HG02870 (cell line): ENCODE measurements around the gene NXF1.
"Not testable (repeated sequence)": the region's sequence is repeated elsewhere in the genome, so short reads cannot be mapped to it uniquely, and the experiment has no call there.

Experiments used
- ATAC-seq: cut with Tn5 transposase; IDR thresholded peaks from one replicate; pipeline ENCODE4 v1.9.1; 2021; ENCODE audit warnings: mild to moderate bottlenecking, moderate library complexity; ENCODE audit not compliant: unreplicated experiment

Gene NXF1

DNA sequence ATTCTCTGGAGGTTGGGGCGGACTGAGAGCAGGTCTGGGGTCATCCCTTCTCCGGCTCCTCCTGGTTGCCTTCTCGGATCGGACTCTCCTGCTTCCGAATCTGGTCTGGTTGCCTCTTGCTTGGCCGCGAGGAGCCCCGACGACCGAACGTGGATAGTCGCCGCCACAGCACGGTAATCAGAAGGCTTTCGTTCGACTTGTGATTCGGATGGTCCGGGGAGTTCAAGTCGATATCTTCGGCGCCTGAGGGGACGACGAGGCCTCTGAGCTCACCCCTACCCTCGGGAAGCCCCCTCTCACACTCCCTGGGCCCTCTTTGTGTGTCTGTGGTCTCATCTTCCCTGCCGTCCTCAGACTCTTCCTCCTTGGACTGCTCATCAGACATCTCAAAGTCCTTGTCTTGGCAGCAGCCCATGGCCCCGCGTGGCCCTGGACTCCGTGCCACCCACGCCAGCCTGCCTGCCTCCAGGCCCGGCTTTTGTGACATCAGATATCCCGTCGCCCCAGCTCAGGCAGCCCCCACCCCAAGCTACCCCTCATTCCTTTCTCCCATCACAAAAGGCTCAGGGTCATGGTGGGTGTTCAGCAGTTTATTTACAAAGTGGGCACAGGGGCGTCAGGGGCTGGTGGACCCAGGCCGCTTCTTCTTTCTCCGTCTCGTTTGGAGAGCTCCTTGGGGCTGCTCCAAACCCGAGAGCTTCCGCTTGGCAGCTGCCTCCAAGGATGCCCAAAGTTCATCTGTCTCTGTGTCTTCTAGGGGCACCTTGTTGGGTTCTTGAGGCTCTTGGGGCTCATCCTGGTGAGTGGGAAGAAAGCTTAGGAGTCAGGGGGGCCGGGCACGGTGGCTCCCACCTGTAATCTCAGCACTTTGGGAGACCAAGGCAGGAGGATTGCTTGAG lies 27.3 kb upstream of the NXF1 start, which contains the start of gene TEX54:
TEX54 (minus strand) TSS at position 506 of the 899 bp plus-strand sequence.
- ATAC-seq: no peak

DNA sequence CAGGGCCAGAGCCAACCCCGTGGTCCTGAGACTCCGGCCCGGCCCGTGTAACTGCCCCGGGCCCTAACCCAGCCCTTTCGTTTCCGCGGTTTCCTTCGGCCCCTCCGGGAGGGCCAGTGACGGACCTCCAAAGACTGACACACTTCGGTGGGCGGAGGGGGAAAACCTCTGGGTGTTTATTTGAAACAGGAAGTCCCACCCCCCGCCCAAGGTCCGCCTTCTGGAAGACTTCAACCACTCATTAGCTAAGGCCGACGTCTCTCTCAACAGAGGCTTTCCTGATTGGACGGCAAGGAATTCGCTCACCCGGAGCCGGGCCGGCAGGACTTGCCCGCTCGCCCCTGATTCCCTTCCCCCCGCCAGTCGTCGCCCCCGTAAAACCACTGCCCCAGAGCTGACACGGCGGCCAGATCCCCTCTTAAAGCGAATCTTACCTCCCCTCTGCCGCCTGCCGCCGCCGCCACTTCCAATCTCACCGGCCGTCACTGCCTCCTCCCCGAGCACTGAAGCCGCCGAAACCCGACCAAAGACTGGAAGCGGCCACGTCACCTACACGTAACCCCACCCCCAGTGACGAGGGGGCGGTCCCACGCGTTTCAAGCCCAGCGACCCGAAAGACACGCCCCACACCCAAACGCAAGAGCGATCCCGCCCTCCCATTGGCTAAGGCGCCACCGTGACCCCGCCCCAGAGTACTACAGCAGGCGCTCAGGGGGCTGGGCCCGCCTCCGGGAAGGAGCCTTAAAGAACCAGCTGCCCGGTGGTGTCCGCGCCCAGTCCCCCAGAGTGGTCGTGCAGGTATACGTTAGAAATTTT lies 26.5 kb upstream of the NXF1 start, which contains the start of gene STX5:
STX5 (minus strand) TSS at position 532 of the 816 bp plus-strand sequence. CDS start 808 bp downstream, outside the sequence.
- ATAC-seq: peak; percentile 74

- ATAC-seq: no peak
Observed at GRCh38 chr11:62830904-62831519, 25.8 kb upstream of the NXF1 start.

- ATAC-seq: not testable (repeated sequence)
Observed at GRCh38 chr11:62828130-62828529, 22.9 kb upstream of the NXF1 start.

DNA sequence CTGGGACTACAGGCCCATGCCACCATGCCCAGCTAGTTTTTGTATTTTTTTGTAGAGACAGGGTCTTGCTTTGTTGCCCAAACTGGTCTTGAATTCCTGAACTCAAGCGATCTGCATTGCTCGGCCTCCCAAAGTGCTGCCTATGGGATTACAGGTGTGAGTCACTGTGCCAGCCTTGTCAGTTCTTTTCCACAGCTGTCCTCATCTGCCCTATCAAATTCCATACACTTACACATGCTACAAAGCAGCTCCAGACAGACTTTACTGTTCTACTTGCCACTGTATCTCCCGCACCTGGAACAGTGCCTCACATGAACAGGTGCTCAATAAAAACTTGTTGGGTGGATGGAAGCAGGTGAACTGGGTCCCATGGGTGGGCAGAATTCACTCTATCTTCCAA lies 18.4 kb upstream of the NXF1 start:
- no peak for ATAC-seq

DNA sequence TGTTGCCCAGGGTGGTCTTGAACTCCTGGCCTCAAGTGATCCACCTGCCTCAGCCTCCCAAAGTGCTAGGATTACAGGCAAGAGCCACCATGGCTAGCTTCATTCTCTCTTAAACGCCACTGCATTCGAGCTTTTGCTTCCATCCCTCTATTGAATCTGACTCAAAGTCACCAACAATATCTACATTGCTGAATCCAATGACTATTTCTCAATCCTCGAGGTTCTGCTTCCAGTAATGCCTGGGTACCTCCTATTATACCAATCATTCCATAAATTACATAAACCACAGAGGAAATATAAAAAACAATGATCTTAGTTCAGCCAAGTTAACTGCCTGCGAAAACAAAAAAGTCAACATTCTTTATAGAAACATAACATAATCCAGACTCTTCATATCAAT lies 11.9 kb upstream of the NXF1 start:
- ATAC-seq: no peak

DNA sequence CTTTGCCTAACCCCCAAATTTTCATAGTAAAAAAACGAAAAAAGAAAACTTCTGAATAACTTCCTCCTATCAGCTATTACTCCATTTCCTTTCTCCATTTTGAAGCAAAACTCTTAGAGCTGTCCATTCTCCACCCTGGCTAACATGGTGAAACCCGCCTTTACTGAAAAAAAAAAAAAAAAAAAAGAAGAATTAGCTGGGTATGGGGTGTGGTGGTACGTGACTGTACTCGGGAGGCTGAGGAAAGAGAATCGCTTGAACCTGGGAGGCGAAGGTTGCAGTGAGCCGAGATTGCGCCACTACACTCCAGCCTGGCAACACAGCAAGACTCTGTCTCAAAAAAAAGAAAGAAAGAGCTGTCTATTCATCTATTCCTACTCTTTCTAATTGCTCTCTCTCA lies 11.3 kb upstream of the NXF1 start:
- ATAC-seq: no peak

DNA sequence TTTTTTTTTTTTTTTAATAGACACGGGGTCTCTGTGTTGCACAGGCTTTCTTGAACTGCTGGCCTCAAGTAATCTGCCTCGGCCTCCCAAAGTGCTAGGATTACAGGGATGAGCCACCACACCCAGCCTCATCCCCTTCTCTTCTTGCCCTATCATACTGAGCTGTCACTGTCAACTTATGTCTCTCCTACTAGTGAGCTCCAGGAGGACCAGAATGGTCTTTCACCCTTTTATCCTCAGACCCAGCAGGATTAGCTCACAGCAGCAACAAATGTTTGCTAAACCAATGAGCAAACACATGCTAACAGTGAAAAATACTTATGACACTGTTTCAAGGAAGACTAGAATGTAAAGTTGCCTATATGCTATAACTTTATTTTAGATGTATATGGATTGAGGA lies 6.4 kb upstream of the NXF1 start:
- no peak for ATAC-seq

- no peak for ATAC-seq
Observed at GRCh38 chr11:62810748-62811147, 5.5 kb upstream of the NXF1 start.

DNA sequence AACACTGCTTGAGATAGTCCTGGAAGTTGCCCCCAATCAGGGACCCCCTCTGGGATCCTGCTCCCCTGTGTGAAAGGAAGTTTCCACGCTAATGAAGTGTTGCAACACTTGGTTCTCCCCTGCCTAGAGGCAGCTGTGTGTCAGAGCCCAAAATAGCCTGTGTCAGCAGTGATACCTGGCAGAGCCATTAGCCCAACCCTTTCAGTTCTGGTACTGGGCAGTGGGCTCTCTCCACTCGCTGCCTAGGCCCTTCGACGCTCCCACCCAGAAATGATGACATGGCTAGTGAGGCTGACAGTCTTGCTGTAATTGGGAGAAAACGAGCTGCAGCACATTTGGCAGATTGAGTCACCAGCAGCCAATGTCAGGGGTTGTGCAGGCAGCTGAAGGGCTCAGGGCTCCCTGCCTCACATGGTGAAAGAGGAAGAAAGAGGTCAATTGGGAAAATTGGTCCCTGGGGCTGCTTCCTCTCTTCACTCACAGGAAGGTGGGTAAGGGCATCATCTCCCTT lies 1.4 kb upstream of the NXF1 start:
- ATAC-seq: no peak

DNA sequence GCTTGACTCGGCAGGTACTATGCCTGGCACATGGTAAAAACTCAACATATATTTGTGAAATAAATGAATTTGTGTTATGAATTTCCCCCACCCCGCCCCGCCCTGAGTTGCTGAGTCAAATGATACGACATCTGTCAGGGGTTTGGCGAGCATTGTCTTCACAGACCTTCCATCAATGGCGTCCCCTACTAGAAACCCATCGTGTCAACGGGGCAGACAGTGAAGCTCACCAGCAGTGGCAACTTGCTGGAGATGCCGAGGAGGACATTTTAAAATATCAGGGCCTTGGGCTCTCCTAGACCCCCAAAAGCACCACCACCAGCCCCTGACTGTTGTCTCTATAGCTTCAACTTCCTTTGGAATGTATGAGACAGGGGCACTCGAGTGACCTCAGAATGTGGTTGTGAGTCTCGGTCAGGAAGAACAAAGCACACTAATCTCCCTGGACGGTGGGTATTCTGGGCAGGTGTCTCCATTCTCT lies 761 bp upstream of the NXF1 start:
- no peak for ATAC-seq

GRCh38 chr11:62804310-62805075 lies 747 bp downstream of the NXF1 start:
- peak; percentile 10 for ATAC-seq

- ATAC-seq: no peak
Observed at GRCh38 chr11:62801071-62801470, 4.2 kb downstream of the NXF1 start.

DNA sequence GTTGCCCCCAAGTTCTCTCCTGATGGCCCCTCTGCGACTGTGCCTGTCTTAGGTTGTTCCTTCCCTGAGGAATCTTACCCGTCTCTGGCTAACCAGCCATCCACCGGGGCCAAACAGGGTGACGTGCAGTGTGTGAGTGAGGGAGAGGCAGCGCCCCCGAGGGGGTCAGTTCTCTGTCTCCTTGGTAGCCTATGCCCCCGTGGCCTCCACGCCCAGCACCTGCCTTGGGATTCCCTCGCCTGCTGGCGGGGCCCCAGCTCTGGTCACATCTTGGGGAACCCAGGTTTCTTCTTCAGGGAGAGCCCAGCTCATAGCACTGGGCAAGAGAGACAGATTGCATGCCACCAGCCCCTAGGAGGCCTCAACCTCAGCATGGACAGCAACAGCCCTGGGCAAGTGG lies 5.8 kb downstream of the NXF1 start:
- ATAC-seq: no peak

DNA sequence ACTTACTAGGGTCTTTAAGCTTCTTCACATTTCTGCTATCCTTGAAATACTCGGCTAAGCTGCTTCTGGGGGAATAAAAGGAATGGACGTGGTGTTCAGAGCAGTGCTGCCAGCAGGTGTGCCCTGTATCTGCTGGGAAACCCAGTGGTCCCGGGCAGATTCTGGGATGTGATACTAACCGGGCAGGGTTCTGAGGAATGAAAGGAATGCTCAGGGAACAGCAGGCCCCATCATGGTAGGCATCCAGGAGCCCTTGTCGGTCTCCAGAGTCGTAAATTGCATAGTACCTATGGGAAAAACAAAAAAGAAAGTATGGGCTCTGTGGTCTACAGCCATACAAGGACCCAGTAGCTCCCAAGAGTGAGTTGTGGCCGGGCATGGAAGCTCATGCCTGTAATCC lies 9.0 kb downstream of the NXF1 start:
- no peak for ATAC-seq

DNA sequence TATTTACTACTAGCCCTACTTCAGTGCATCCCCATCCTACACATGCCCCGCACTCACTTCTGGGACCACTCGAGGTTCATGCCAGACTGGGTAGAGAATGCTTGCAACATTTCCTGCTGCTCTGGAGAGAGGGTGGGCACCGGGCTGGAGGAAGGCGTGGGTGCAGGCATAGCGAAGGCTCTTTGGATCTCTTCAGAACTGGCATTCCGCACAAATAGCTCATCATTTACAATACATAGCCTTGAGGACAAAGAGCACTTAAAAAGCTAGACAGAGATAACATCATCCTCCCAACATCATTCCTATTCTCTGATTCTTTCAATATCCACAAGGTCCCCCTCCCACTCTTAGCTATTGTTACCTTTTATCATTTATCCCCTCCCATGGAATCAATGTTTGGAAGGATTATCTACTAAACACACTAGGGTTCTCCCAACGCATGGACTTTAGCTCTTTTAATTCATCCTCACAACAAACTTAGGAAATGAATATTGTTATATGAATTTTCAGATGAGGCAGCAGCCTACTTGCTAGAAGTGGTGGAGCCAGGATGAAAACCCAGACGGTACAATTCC lies 11.0 kb downstream of the NXF1 start:
- ATAC-seq: no peak

- ATAC-seq: no peak
Observed at GRCh38 chr11:62792202-62792575, 13.1 kb downstream of the NXF1 start.

DNA sequence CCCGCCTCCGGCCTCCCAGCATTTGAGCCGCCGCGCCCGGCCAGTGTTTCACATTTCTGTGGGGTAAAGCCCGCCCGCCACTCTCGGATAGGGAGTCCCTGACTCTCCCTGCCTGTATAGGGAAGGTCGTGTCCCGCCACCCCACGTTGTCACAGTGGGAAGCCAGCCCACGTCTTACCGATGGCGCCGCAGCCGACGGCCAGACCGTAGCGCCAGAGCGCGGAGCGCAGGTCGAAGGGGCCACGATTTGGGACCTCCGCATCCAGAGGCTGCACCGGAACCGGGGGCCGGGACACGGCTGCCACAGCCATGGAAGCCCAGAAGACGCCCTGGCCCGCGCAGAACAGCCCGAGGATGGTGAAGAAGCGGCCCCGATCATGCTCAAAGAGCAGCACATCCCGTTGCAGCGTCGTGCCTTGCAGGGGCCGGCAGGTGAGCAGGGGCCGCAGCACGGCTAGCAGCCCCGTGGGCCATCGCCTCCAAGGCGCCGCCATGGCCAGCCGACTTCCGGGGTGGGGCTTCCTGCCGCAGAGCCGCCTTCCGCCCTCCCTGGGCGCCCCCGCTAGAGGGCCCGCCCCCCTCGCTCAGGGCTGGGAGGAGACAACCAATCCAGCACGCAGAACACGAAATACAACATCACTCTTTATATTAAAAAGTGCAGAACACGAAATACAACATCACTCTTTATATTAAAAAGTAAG lies 13.6 kb downstream of the NXF1 start, which contains the start of gene TMEM223:
TMEM223 (minus strand) TSS at position 506 of the 701 bp plus-strand sequence; CDS start at position 494, 12 bp downstream.
- peak; percentile 66 for ATAC-seq

GRCh38 chr11:62789576-62789975 lies 15.7 kb downstream of the NXF1 start:
- no peak for ATAC-seq
